ENCODE results near the gene LRRC73. TPM values are rescaled to one million over a fixed set of nuclear protein-coding genes. Genes with fewer than 3 reads are reported as not detected.
A peak's percentile ranks its signal among the peaks of the same experiment; 100 is the strongest.

LRRC73 gene
- total and polyA plus RNA-seq, 4 experiments from 2014 or later, result 0.55 to 0.67 TPM; not detected in 2

DNA sequence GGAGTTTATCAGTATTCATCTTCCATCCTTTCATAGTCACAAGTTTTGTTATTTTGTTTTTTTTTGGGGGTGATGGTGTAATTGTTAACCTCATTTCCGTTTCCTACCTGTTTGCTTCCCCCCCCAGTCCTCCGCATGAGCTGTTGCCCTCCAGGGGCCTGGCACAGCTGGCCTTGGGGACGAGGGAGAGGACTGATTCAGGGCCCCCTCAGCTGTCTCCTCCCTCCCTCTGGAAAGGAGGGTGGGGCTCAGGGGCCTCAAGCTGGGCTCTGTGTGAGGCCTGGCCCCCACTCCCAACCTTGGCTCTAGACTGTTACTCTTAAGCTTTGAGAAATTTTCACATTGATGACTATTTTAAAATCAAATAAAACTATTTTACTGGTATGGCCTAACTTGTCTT, 4.0 kb downstream of the LRRC73 start:
- no peaks in the 10 kb centered on the region for H3K9me3 Mint-ChIP-seq
- H3K27ac Mint-ChIP-seq, result peak overlapping the region in 6 of 7 donors; percentile 31 to 86 (median 69)
- H3K27me3 Mint-ChIP-seq, result peaks cover 9 to 13% of the 10 kb centered on the region in 2 donors
- H3K9me3 ChIP-seq (ENCODE audit: control insufficient read depth in 1 of 2, low read length in 2 of 2), result no peaks in the 10 kb centered on the region
- peaks cover 20% of the 10 kb centered on the region for H3K36me3 ChIP-seq (ENCODE audit: insufficient read depth, low read length)
- no peak overlapping the region for H3K4me3 Mint-ChIP-seq
- intact Hi-C loops (cut with micrococcal nuclease), result loop anchor here (1.0 to 5.0 kb wide), 7 partner anchors 51 to 335 kb away; partner anchors contain the start of genes ABCC10, CRIP3, DLK2 and SRF
- ChIA-PET POLR2A (ENCODE audit: partially characterized antibody) (interaction anchor here (1.9 to 2.9 kb wide), 4 partner anchors 10 to 242 kb away, joined by 6 to 21 read pairs (median 14); partner anchors contain the start of genes DLK2, POLR1C and YIPF3), CTCF (ENCODE audit: partially characterized antibody) (interaction anchor here (0.6 to 8.5 kb wide), 30 partner anchors 13 to 566 kb away, joined by 3 to 108 read pairs (median 5); partner anchors contain the start of genes DLK2, DNPH1, POLR1C and YIPF3)
- peaks cover 11% of the 10 kb centered on the region for H3K27me3 ChIP-seq (ENCODE audit: insufficient read depth, low read length)
- no peak for DNase-seq
- H3K4me3 ChIP-seq (ENCODE audit: low read length in 2 of 2), result no peak overlapping the region
- H3K4me1 Mint-ChIP-seq, result peaks cover 6 to 30% (median 14%) of the 10 kb centered on the region in 4 donors
- H3K4me1 ChIP-seq (ENCODE audit: insufficient read depth, low read length), result peaks cover 17% of the 10 kb centered on the region
- H3K27ac ChIP-seq (ENCODE audit: low read depth, low read length), result peak overlapping the region; percentile 8
- peaks cover 32 to 51% of the 10 kb centered on the region in 2 donors for H3K36me3 Mint-ChIP-seq

DNA sequence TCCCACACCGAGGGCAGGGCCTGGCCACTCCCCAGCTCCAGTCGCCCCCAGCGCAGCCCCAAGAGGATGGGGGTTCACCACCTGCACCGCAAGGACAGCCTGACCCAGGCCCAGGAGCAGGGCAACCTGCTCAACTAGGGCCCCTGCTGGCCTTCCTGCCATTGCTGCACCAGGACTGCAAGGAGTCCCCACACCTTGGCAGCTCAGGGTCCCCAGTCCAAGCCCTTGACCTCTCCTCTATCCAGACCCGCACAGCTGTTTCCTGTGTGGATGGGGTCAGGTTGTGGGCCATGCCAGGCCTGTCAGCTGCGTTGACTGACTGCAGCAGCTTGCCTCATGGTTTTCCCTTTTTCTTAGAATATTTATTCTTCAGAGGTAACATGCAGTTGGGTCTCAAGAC, 4.4 kb downstream of the LRRC73 start:
- H3K27ac Mint-ChIP-seq, result peak overlapping the region in 2 of 7 donors; percentile 36 to 75
- POLR2A ChIA-PET (ENCODE audit: partially characterized antibody), result interaction anchor here (1.9 to 2.9 kb wide), 4 partner anchors 10 to 242 kb away, joined by 6 to 21 read pairs (median 14); partner anchors contain the start of genes DLK2, POLR1C and YIPF3

DNA sequence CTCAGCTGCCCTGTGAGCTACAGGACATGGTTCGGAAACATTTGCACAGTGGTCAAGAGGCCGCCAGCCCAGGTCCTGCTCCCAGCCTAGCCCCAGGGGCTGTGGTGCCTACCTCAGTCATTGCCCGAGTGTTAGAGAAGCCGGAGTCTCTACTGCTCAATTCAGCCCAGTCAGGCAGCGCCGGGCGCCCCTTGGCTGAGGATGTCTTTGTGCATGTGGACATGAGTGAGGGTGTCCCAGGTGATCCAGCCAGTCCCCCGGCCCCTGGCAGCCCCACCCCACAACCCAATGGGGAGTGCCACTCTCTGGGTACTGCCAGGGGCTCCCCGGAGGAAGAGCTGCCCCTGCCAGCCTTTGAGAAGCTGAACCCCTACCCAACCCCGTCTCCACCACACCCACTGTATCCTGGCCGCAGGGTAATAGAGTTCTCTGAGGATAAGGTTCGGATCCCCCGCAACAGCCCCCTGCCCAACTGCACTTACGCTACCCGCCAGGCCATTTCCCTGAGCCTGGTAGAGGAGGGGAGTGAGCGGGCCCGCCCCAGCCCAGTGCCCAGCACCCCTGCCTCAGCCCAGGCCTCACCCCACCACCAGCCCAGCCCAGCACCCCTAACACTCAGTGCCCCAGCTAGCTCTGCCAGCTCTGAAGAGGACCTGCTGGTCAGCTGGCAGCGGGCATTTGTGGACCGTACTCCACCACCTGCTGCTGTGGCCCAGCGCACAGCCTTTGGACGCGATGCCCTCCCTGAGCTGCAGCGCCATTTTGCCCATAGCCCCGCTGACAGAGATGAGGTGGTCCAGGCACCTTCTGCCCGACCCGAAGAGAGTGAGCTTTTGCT, 5.2 kb downstream of the LRRC73 start:
- Histone ChIP-seq H3K9me3 (ENCODE audit: control insufficient read depth in 1 of 2, low read length in 2 of 2) (no peaks in the 10 kb centered on the region), H3K4me3 (ENCODE audit: low read length in 2 of 2) (no peak overlapping the region), H3K27ac (ENCODE audit: low read depth, low read length) (no peak overlapping the region), H3K4me1 (ENCODE audit: insufficient read depth, low read length) (peaks cover 12% of the 10 kb centered on the region), H3K36me3 (ENCODE audit: insufficient read depth, low read length) (peaks cover 26% of the 10 kb centered on the region), H3K27me3 (ENCODE audit: insufficient read depth, low read length) (peaks cover 11% of the 10 kb centered on the region)
- peaks cover 9 to 13% of the 10 kb centered on the region in 2 donors for H3K27me3 Mint-ChIP-seq
- no peak for DNase-seq
- H3K4me1 Mint-ChIP-seq, result peaks cover 6 to 21% (median 11%) of the 10 kb centered on the region in 4 donors
- ChIA-PET CTCF (ENCODE audit: partially characterized antibody) (interaction anchor here (0.8 to 8.5 kb wide), 16 partner anchors 12 to 565 kb away, joined by 3 to 108 read pairs (median 4); partner anchors contain the start of genes ABCC10, CRIP3, DLK2 and POLR1C), POLR2A (ENCODE audit: partially characterized antibody) (interaction anchor here (1.9 to 2.9 kb wide), 4 partner anchors 10 to 241 kb away, joined by 6 to 21 read pairs (median 14); partner anchors contain the start of genes DLK2, POLR1C and YIPF3)
- H3K36me3 Mint-ChIP-seq, result peaks cover 38 to 58% of the 10 kb centered on the region in 2 donors
- H3K27ac Mint-ChIP-seq, result no peak overlapping the region
- no peak overlapping the region for H3K4me3 Mint-ChIP-seq
- H3K9me3 Mint-ChIP-seq, result no peaks in the 10 kb centered on the region
- intact Hi-C loops (cut with micrococcal nuclease), result loop anchor here (5.0 kb wide), 1 partner anchor 138 kb away; the partner anchor contains the start of gene ZNF318

More for the DNA sequence above, 4.4 kb downstream of the LRRC73 start:
- H3K4me3 ChIP-seq (ENCODE audit: low read length in 2 of 2), result no peak overlapping the region
- H3K27ac ChIP-seq (ENCODE audit: low read depth, low read length), result no peak overlapping the region
- peaks cover 11% of the 10 kb centered on the region for H3K27me3 ChIP-seq (ENCODE audit: insufficient read depth, low read length)
- no peaks in the 10 kb centered on the region for H3K9me3 Mint-ChIP-seq
- H3K27me3 Mint-ChIP-seq, result peaks cover 9 to 13% of the 10 kb centered on the region in 2 donors
- peaks cover 31 to 50% of the 10 kb centered on the region in 2 donors for H3K36me3 Mint-ChIP-seq
- H3K4me3 Mint-ChIP-seq, result no peak overlapping the region
- CTCF ChIA-PET (ENCODE audit: partially characterized antibody), result interaction anchor here (0.6 to 8.5 kb wide), 27 partner anchors 13 to 565 kb away, joined by 3 to 108 read pairs (median 5); partner anchors contain the start of genes ABCC10, DLK2, POLR1C and YIPF3
- no peak for DNase-seq
- peaks cover 21% of the 10 kb centered on the region for H3K36me3 ChIP-seq (ENCODE audit: insufficient read depth, low read length)
- H3K9me3 ChIP-seq (ENCODE audit: control insufficient read depth in 1 of 2, low read length in 2 of 2), result no peaks in the 10 kb centered on the region
- H3K4me1 Mint-ChIP-seq, result peaks cover 6 to 26% (median 13%) of the 10 kb centered on the region in 4 donors
- peaks cover 15% of the 10 kb centered on the region for H3K4me1 ChIP-seq (ENCODE audit: insufficient read depth, low read length)
- intact Hi-C loops (cut with micrococcal nuclease), result loop anchor here (1.0 to 5.0 kb wide), 7 partner anchors 50 to 335 kb away; partner anchors contain the start of genes ABCC10, CRIP3, DLK2 and SRF

DNA sequence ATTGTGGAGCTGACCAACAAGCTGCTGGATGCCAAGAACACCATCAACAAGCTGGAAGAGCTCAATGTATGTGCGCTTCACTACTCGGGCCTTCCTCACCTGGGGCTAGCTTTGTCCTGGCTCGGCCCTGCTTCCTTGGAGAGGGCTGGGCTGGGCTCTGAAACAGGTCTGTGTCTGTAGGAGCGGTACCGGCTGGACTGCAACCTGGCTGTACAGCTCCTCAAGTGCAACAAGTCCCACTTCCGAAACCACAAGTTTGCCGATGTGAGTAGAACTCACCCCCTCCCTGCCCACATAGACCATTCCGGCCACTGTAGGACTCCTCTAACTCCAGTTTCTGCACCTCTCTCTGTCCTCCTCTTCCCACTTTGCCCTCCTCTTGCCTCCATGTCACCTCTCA, 6.7 kb downstream of the LRRC73 start:
- intact Hi-C loops (cut with micrococcal nuclease), result no loop called here
- peak overlapping the region in 6 of 7 donors; percentile 15 to 80 (median 56) for H3K27ac Mint-ChIP-seq
- H3K36me3 ChIP-seq (ENCODE audit: insufficient read depth, low read length), result peaks cover 41% of the 10 kb centered on the region

DNA sequence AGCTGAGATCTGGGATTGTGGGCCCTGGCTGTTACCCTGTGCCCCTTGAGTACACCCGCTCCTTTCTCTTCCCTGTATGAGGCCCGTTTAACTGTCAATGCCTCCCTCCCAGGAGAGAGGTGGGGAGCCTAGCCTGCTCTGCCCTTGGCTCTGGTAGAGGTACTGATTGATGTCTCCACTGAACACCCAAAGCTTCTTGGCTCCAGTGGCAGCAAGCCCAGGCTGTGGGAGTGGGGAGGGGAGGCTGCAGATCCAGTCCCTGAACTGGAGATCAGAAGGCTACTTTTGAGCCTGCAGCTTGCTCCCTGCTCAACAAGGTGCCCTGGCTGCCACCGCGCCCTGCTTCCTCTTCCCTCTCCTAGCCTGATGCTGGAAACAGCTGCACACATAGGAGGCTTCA, 7.5 kb downstream of the LRRC73 start:
- Mint-ChIP-seq H3K4me3 (no peak overlapping the region), H3K27me3 (peaks cover 0 to under 1% of the 10 kb centered on the region in 2 donors), H3K36me3 (peaks cover 42 to 70% of the 10 kb centered on the region in 2 donors), H3K4me1 (peaks cover 2 to 8% (median 3%) of the 10 kb centered on the region in 4 donors), H3K9me3 (no peaks in the 10 kb centered on the region), H3K27ac (peak overlapping the region in 2 of 7 donors; percentile 27 to 29)
- POLR2A ChIA-PET (ENCODE audit: partially characterized antibody), result no interaction called here
- H3K9me3 ChIP-seq (ENCODE audit: control insufficient read depth in 1 of 2, low read length in 2 of 2), result no peaks in the 10 kb centered on the region
- H3K27me3 ChIP-seq (ENCODE audit: insufficient read depth, low read length), result no peaks in the 10 kb centered on the region
- H3K4me1 ChIP-seq (ENCODE audit: insufficient read depth, low read length), result peaks cover 4% of the 10 kb centered on the region
- intact Hi-C loops (cut with micrococcal nuclease), result no loop called here
- CTCF ChIA-PET (ENCODE audit: partially characterized antibody), result interaction anchor here (1.2 to 8.5 kb wide), 4 partner anchors 10 to 68 kb away, joined by 3 to 108 read pairs (median 6); no protein-coding TSS in a partner anchor
- DNase-seq, result no peak
- no peak overlapping the region for H3K4me3 ChIP-seq (ENCODE audit: low read length in 2 of 2)
- no peak overlapping the region for H3K27ac ChIP-seq (ENCODE audit: low read depth, low read length)
- H3K36me3 ChIP-seq (ENCODE audit: insufficient read depth, low read length), result peaks cover 45% of the 10 kb centered on the region

More for the DNA sequence above, 6.7 kb downstream of the LRRC73 start:
- Mint-ChIP-seq H3K36me3 (peaks cover 42 to 66% of the 10 kb centered on the region in 2 donors), H3K9me3 (no peaks in the 10 kb centered on the region), H3K4me3 (no peak overlapping the region), H3K4me1 (peaks cover 2 to 10% (median 3%) of the 10 kb centered on the region in 4 donors), H3K27me3 (peaks cover 2 to 5% of the 10 kb centered on the region in 2 donors)
- Histone ChIP-seq H3K9me3 (ENCODE audit: control insufficient read depth in 1 of 2, low read length in 2 of 2) (no peaks in the 10 kb centered on the region), H3K4me1 (ENCODE audit: insufficient read depth, low read length) (peaks cover 4% of the 10 kb centered on the region), H3K27ac (ENCODE audit: low read depth, low read length) (no peak overlapping the region), H3K27me3 (ENCODE audit: insufficient read depth, low read length) (no peaks in the 10 kb centered on the region), H3K4me3 (ENCODE audit: low read length in 2 of 2) (no peak overlapping the region)
- ChIA-PET POLR2A (ENCODE audit: partially characterized antibody) (no interaction called here), CTCF (ENCODE audit: partially characterized antibody) (interaction anchor here (0.8 to 8.5 kb wide), 5 partner anchors 10 to 236 kb away, joined by 3 to 108 read pairs (median 3); no protein-coding TSS in a partner anchor)
- DNase-seq, result no peak

DNA sequence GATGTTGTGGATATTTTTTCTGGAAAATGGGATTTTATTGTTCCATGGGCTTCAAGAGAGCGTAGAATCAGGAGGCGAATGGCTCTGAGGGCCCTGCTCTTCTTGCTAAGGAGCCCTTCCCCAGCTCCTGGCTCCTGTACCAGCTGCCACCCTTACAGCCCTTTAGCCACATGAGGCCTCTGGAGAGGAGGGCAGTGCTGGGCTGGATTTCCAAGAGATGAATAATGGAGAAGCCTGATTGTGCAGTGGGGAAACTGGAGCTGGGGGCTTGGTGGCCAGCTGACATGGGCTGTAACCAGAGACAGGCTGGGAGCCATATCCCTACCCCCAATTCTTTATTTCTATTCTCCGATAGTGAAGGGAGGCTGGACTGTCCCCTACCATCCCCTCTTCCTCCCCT, 9.2 kb downstream of the LRRC73 start:
- ChIA-PET CTCF (ENCODE audit: partially characterized antibody) (interaction anchor here (0.9 to 8.5 kb wide), 5 partner anchors 8 to 48 kb away, joined by 3 to 108 read pairs (median 3); partner anchors contain the start of genes POLR1C and YIPF3), POLR2A (ENCODE audit: partially characterized antibody) (interaction anchor here (0.9 to 1.2 kb wide), 2 partner anchors 15 to 24 kb away, joined by 3 to 7 read pairs; partner anchors contain the start of gene TJAP1)
- H3K27me3 Mint-ChIP-seq, result no peaks in the 10 kb centered on the region
- no peaks in the 10 kb centered on the region for H3K9me3 ChIP-seq (ENCODE audit: control insufficient read depth in 1 of 2, low read length in 2 of 2)
- H3K9me3 Mint-ChIP-seq, result no peaks in the 10 kb centered on the region
- intact Hi-C loops (cut with micrococcal nuclease), result no loop called here
- H3K4me1 Mint-ChIP-seq, result peaks cover 0 to 4% (median 2%) of the 10 kb centered on the region in 4 donors
- peaks cover 45% of the 10 kb centered on the region for H3K36me3 ChIP-seq (ENCODE audit: insufficient read depth, low read length)
- H3K4me1 ChIP-seq (ENCODE audit: insufficient read depth, low read length), result peaks cover 3% of the 10 kb centered on the region
- no peak overlapping the region for H3K27ac ChIP-seq (ENCODE audit: low read depth, low read length)
- H3K27me3 ChIP-seq (ENCODE audit: insufficient read depth, low read length), result no peaks in the 10 kb centered on the region
- H3K4me3 Mint-ChIP-seq, result no peak overlapping the region
- peak overlapping the region in 2 of 7 donors; percentile 40 to 82 for H3K27ac Mint-ChIP-seq
- H3K36me3 Mint-ChIP-seq, result peaks cover 39 to 63% of the 10 kb centered on the region in 2 donors
- no peak overlapping the region for H3K4me3 ChIP-seq (ENCODE audit: low read length in 2 of 2)
- no peak for DNase-seq
